ENCODE measurements around the gene DCUN1D4.

Gene DCUN1D4

DNA sequence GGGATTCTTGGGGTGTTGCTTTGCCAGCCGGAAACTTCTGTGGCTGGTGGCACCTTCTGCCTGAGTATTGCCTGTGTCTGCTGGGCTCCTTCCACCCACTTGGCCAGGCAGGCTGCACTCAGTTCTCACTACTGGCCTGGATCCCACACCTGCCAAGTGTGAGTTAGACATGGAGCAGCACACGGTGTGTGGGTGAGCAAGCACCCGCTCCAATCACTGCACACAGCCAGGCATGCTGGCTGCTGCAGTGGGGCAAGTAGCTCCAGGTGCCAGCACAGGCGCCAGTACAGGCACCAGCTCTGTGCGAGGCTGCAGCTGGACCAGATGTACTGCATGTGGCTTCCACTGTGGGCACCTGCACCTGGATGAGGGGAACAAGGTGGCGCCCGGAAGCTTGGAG is 23.9 kb downstream of the DCUN1D4 start:
- TF ChIP-seq CREB1 (IDR thresholded peaks at IDR 0.05; ENCODE audit: low read depth) = no peak
- TF ChIP-seq, protein P1, sequence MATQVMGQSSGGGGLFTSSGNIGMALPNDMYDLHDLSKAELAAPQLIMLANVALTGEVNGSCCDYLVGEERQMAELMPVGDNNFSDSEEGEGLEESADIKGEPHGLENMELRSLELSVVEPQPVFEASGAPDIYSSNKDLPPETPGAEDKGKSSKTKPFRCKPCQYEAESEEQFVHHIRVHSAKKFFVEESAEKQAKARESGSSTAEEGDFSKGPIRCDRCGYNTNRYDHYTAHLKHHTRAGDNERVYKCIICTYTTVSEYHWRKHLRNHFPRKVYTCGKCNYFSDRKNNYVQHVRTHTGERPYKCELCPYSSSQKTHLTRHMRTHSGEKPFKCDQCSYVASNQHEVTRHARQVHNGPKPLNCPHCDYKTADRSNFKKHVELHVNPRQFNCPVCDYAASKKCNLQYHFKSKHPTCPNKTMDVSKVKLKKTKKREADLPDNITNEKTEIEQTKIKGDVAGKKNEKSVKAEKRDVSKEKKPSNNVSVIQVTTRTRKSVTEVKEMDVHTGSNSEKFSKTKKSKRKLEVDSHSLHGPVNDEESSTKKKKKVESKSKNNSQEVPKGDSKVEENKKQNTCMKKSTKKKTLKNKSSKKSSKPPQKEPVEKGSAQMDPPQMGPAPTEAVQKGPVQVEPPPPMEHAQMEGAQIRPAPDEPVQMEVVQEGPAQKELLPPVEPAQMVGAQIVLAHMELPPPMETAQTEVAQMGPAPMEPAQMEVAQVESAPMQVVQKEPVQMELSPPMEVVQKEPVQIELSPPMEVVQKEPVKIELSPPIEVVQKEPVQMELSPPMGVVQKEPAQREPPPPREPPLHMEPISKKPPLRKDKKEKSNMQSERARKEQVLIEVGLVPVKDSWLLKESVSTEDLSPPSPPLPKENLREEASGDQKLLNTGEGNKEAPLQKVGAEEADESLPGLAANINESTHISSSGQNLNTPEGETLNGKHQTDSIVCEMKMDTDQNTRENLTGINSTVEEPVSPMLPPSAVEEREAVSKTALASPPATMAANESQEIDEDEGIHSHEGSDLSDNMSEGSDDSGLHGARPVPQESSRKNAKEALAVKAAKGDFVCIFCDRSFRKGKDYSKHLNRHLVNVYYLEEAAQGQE (IDR thresholded peaks at IDR 0.05; ENCODE audit: low read depth) = no peak
- TF ChIP-seq TAF1 (IDR thresholded peaks at IDR 0.05; ENCODE audit: low read depth) = no peak
- no peak for TF ChIP-seq TCF12 (IDR thresholded peaks at IDR 0.05; ENCODE audit: low read depth)
- TF ChIP-seq YY1 (IDR thresholded peaks at IDR 0.05; ENCODE audit: low read depth) = no peak
- TF ChIP-seq EP300 (IDR thresholded peaks at IDR 0.05; ENCODE audit: borderline replicate concordance) = no peak
- TF ChIP-seq CEBPB (IDR thresholded peaks at IDR 0.05) = no peak
- TF ChIP-seq, protein P2, sequence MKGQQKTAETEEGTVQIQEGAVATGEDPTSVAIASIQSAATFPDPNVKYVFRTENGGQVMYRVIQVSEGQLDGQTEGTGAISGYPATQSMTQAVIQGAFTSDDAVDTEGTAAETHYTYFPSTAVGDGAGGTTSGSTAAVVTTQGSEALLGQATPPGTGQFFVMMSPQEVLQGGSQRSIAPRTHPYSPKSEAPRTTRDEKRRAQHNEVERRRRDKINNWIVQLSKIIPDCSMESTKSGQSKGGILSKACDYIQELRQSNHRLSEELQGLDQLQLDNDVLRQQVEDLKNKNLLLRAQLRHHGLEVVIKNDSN (IDR thresholded peaks at IDR 0.05) = no peak
- no peak for TF ChIP-seq ZBTB7A (IDR thresholded peaks at IDR 0.05; ENCODE audit: low read depth)

DNA sequence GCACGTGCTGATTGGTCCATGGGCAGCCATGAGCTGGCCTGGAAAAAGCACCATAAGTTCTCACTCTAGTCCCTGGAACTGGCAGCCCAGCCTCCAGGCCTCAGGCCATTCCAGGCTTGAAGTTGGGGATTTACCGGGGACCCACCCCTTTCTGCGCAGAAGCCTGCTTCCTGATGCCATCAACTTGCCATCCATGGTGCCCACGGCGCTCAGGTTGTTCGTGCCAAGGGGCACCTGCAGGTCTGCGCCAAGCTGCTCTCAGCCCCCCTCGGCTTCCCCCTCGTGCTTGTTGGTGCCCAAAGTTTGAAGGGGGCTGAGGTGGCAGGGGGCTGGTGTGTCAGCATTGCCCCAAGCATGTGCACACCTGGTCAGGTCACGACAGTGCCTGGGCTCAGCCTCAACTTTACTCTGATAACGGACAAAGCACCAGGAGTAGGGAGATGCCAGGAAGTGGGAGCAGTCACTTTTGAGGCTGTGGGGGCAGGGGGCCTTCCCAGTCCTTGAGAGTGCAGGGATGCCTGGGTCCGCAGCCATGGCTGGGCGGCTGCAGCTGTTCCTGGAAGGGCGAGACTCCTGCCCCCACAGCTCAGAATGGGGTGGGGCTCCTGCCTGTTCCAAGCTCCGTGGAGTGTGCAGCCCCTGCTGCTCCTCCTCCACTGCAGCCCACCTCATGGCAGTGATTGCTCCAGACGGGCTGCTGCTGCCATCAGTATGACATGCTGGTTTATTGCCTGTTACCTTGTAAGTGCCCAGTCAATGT is 24.9 kb downstream of the DCUN1D4 start:
- TF ChIP-seq YY1 (IDR thresholded peaks at IDR 0.05; ENCODE audit: low read depth) = no peak
- TF ChIP-seq, protein P3, sequence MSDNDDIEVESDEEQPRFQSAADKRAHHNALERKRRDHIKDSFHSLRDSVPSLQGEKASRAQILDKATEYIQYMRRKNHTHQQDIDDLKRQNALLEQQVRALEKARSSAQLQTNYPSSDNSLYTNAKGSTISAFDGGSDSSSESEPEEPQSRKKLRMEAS (IDR thresholded peaks at IDR 0.05) = no peak
- TF ChIP-seq CEBPB (IDR thresholded peaks at IDR 0.05) = no peak
- no peak for TF ChIP-seq EGR1 (IDR thresholded peaks at IDR 0.05)
- TF ChIP-seq, protein P2 (IDR thresholded peaks at IDR 0.05) = no peak
- TF ChIP-seq, protein P1 (IDR thresholded peaks at IDR 0.05; ENCODE audit: low read depth) = no peak
- no peak for TF ChIP-seq FOXM1 (IDR thresholded peaks at IDR 0.05; ENCODE audit: borderline replicate concordance, low read depth)
- no peak for TF ChIP-seq ZBTB7A (IDR thresholded peaks at IDR 0.05; ENCODE audit: low read depth)
- TF ChIP-seq TAF1 (IDR thresholded peaks at IDR 0.05; ENCODE audit: low read depth) = no peak
- TF ChIP-seq TCF12 (IDR thresholded peaks at IDR 0.05; ENCODE audit: low read depth) = no peak
- TF ChIP-seq RAD21 (IDR thresholded peaks at IDR 0.05; ENCODE audit: low read depth) = no peak

DNA sequence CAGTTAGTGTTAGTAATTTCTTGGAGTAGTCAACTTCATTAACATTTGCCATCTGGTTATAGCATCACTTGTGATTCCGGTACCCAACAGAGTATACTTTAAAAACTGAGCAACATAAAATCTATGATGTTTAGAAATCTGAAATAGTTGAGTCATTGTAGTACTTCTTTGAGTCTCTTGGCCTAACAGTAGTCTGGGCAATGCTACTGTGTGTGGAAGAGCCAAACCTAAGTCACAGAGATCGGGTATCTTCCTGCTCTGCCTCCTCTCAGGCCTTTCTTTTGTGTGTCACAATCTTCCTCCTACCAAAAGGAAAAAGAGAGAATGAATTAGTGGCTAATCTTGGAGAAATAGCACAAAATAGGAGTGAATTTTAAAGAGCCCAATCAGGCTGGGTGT is 25.5 kb downstream of the DCUN1D4 start:
- TF ChIP-seq NFIC (IDR thresholded peaks at IDR 0.05) (no peak), EGR1 (IDR thresholded peaks at IDR 0.05) (no peak), CREB1 (IDR thresholded peaks at IDR 0.05; ENCODE audit: low read depth) (no peak), EP300 (IDR thresholded peaks at IDR 0.05; ENCODE audit: borderline replicate concordance) (no peak), TEAD4 (IDR thresholded peaks at IDR 0.05) (no peak), YY1 (IDR thresholded peaks at IDR 0.05; ENCODE audit: low read depth) (no peak), RAD21 (IDR thresholded peaks at IDR 0.05; ENCODE audit: low read depth) (no peak), ZBTB7A (IDR thresholded peaks at IDR 0.05; ENCODE audit: low read depth) (no peak)
- TF ChIP-seq, protein P2 (IDR thresholded peaks at IDR 0.05) = no peak

DNA sequence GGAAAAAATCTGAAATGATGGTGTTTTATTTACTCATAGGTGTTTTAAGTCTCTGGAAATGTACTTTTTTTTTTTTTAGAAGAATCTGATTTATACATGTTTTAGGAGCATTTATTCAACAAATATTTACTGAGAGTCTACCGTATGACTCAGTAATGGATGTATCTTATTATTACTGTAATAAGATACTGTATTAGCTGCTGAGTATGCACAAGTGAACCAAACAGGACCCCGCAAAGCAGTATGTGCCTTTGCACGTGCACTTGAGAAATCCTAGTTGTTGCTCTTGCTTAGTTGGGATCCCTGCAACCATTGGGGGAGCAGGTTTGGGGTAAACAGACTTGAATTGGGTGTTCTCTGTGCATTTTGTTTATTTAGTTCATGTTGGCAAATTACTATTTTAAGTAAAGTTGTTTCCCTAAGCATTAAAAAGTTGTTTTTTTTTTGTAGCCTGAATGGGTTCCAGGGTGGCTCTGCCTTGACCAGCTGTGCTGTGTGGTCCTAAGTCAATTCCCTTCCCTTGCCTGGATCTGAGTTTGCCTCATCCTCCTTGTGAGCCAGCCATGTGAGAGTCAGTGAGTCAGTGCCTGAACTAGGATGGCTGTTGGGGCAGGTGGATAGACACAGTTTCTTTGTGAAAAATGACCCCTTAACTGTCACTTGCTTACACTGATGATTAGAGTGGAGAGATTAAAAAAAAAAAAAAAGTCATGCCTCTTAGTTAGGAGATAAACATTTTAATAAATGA is 27.7 kb downstream of the DCUN1D4 start:
- TF ChIP-seq CEBPB (IDR thresholded peaks at IDR 0.05) = no peak

DNA sequence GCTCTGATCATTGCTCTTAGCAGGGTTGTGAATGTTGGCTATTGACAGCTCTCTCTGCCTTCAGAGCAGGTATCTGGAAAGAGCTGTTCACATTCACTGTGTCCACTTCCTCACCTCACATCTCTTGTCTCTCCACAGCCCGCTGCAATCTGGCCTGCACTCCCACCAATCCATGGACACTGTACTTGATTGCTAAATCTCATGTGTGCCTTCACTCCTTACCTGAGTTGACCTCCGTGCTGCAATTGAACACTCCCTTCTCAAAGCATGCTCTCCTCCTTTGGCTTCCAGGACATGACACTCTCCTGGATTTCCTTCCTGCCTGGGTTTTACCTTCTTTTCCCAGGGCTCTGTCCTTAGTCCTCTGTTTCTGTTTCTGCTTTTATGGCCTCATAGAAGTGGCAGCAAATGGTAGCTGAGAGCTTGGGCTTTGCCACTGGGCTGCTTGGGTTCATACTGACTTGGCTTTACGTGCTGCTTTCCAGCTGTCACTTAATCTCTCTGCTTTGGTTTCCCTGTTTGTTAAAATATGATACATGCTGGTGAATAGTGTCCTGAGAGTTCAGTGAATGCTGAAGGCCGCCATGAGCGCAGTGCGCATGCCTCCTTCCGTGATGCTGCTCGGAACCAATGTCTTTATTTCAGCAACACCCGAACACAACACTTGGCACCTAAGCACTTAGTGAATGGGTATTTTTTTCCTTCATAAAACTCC is 29.5 kb downstream of the DCUN1D4 start:
- TF ChIP-seq, protein P2 (IDR thresholded peaks at IDR 0.05) = no peak
- TF ChIP-seq, protein P3 (IDR thresholded peaks at IDR 0.05) = no peak
- no peak for TF ChIP-seq NFIC (IDR thresholded peaks at IDR 0.05)

All from Ishikawa (cell line).